NCI-H69 (cell line): ENCODE measurements around the gene FGF2.
A peak's percentile ranks its signal among the peaks of the same experiment; 100 is the strongest.
"Not testable (repeated sequence)": the region's sequence is repeated elsewhere in the genome, so short reads cannot be mapped to it uniquely, and the experiment has no call there.

Experiments
- DNase-seq: peaks from one replicate; lab custom pipeline; 2025; lab: John Stamatoyannopoulos, UW

Gene FGF2

DNA sequence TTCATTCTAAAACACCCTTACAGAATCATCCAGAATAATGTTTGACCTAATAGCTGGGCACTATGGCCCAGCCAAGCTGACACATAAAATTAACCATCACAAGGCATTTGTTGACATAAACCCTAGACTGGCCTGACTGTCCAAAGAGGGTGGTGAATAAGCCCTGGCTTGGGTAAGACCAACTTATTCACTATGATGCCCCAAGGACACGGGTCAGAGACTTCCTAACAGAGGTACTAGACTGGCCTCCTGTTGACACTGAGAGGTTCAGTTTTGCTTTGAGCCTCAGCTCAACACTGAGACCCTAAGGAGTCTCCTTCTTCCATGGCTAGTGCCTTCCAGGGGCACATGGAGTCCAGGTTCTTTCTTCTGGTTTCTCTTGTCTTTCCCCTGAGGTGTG lies 21.3 kb downstream of the FGF2 start:
- DNase-seq, result no peak

DNA sequence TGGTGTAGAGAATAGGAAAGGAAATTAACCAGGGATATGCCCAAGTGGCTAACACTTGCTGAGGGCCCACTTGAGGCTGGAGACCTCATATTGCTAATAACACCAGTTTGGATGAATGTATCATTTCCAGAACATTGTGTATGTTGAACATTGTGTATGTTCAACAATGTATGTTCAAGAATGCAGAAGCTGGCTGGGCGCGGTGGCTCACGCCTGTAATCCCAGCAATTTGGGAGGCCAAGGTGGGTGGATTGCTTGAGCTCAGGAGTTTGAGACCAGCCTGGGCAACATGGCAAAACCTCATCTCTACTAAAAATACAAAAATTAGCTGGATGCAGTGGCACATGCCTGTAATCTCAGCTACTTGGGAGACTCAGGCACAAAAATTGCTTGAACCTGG lies 23.2 kb downstream of the FGF2 start:
- DNase-seq, result not testable (repeated sequence)

DNA sequence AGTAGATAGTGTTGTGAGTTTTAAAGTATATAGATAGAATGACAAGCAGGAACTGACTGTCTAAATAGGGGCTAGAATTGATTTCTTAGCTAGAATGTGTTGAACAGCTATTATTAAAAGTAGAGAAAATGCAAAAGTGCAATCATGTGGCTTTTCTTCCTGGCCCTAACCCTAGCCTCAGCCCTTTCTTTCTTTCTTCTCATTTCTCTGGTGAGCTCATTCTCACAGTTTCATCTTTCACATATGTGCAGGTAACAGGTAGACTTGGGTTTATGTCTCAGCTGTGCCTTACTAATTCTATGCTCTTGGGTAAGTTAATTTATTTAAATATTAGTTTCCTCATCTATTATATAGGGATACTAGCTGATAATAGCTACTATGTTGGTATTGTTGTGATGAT lies 24.9 kb downstream of the FGF2 start:
- DNase-seq, result no peak

DNA sequence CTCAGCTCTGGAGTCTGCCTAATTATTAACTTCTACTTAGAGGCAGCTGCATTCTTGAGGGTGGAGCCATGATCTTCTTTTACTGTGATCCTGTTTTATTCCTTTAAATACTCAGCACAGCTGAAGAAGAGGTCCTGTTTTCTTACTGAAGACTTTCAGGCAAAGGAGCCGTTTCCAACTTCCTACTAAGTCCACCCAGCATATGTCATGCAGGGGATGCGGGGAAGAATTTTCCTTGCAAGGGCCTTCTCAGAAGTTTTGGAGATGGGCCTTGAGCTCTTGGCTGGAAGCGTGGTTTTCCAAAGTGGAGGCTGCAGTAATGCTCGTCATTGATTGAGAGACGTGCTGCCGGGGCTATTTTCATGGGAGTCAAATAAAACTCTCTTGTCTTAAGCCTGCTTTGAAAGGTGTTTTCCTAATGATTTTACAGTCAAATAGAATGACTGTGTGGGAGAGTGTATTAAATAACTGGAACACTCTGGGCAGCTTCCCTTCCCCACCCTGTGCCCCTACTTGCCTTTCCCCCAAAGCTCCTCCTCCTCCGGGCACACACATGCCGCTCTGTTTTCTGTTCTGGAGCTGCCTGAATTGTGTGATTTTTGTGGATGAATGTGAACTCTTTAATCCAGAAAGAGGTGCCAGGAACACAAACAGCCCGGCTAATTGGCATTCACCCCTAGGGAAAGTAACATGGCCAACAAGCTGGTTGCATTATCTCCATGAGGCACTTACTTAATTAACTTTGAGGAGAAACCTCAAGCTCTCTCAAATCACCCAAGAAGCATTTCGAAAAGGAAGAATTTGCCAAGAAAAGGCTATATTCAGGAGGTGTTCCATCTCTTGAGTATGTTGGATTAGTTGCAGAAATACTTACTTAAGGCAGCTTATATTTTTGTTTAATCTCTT lies 28.1 kb downstream of the FGF2 start:
- DNase-seq, result no peak

DNA sequence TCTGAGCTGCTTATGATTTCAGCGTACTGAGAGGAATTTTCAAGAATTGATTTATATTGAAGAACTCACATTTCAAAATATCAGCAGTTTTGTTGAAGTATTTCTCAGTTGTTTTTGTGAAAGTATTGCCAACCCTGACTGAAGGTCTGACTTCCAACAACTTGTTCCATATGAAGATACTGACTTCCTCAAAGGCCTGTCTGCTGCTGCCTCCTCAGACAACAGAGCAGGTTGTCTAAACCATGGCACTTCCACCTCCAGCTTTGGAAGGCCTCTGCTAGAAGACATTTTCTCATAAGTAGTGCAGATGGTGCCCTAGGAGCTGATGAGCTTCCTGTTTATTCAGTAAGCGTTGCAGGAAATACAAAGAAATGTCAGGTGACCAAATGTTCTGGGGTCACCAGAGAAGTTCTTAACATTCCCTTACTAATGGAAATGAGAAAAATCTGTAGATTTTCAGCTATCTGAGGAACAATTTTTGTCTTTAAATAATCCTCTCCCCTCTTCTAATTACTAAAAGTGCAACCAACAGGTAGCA lies 28.8 kb downstream of the FGF2 start:
- peak; percentile 36 for DNase-seq

DNA sequence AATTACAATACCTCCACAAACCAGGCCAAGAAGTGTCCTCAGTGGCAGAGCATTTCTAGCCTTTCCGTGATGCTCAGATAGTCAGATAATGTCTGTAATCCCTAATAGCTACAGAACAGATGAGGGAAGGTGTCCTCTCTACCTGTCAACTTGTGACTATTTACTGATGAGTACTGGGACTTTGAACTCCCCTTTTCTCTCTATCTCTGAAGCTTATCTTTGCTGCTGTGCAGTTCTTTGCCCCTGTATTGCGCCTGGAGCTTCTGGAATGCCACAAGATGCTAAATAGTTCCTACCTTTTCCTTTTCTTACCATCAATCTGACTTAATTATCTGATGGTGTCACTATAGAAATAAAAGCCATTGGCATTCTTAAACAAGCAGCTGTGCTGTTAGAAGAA lies 30.5 kb downstream of the FGF2 start:
- DNase-seq, result peak; percentile 12

DNA sequence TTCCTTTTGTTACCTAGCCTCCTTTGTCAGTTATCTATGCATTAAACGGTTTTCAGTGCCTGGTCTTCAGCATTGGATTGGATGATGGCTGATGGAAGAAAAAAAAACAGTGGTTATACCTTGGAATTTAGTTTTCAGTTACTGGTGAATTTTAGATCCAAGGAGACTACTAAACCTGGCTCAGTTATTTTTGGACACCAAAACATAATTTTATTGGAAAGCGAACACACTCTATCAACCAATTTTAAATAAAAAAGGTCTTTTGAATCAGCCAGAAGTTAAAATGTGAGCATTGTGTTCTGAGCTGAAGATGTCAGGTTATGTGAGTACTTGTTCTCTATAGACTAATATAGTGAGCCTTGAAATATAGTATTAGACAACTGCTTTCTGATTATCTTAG lies 32.1 kb downstream of the FGF2 start:
- DNase-seq, result no peak

DNA sequence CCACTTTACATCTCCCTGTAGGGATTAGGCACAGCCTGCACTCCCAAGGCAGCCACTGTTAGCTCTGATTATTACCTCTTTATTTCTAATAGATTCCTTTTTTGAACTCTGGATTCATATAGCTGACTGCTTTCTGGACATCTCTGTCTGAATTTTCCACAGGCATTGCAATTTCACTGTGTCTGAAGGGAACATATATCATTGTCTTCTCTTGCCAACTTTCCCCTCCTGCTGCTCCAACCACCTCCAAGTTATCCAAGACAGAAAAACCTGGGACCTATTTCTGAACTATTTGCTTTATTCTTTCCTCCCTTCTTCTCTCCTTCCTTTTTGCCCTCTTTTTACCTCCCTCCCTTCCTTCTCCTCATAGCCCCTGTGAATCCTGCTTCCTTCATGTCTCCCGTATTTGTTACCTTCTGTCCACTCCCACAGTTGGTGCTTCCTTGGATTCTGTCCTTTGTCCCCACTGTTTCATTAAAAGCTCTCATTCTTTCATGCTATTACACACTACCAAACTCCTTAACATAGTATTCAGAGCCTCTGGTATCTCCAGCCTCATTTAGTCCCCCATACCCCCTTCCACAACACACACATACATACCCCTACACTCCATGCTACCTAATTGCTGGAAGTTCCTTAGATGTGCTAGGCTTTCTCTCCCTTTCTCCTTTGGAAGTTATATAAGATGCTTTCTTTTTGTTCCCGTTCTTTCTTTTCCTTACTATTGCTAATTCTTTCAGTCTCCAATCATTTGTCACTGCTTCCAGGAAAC lies 34.7 kb downstream of the FGF2 start:
- DNase-seq, result no peak

DNA sequence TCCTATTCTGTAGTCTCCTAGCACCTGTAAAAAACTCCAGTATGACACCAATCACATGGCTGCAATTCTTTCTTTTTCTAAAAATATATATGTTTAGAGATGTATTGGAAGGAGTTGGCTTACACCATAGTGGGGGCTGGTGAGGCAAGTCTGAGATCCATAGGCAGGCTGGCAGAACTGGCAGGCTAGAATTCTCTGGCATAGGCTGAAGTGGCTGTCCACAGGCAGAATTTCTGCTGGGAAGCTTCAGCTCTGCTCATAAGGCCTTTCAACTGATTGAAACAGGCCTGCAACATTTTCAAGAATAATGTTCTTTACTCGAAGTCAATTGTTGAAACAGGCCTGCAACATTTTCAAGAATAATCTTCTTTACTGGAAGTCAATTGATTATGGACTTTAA lies 37.0 kb downstream of the FGF2 start:
- no peak for DNase-seq

DNA sequence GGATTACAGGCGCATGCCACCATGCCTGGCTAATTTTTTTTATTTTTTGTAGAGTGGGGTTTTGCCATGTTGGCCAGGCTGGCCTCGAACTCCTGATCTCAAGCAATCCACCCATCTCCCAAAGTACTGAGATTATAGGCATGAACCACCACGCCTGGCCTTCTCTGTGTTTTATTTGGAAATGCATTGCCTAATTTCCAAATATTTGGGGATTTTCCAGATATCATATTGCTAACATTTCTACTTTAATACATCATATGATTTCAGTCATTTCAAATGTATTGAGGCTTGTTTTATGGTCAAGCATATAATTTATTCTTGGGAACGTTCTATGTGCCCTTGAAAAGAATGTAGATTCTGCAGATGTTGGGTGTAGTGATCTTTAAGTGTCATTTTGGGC lies 38.8 kb downstream of the FGF2 start:
- no peak for DNase-seq

DNA sequence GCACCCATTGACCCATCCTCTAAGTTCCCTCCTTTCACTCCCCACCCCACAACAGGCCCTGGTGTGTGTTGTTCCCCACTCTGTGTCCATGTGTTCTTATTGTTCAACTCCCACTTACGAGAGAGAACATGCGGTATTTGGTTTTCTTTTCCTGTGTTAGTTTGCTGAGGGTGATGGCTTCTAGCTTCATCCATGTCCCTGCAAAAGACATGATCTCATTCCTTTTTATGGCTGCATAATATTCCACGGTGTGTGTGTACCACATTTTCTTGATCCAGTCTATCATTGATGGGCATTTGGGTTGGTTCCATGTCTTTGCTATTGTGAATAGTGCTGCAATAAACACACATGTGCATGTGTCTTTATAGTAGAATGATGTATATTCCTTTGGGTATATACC lies 41.6 kb downstream of the FGF2 start:
- not testable (repeated sequence) for DNase-seq

DNA sequence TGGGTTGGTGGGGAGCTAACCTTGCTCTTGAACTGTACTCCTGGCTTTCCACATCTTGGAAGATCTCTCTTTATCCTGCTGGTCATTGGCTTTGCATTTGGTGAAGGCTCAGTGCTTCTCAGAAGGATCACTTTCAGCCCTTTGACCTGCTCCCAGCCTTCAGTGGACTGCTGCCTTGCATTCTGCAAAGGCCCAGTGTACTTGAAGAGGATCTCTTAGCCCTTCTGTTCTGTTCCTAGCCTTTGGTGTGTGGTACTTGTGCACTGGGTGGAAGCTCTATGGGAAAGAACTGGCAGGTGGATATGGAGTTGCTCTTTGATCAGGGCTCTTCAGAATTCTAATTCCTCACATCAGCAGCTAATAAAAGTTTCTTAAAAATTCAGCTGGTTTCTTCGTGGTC lies 46.5 kb downstream of the FGF2 start:
- DNase-seq, result no peak

DNA sequence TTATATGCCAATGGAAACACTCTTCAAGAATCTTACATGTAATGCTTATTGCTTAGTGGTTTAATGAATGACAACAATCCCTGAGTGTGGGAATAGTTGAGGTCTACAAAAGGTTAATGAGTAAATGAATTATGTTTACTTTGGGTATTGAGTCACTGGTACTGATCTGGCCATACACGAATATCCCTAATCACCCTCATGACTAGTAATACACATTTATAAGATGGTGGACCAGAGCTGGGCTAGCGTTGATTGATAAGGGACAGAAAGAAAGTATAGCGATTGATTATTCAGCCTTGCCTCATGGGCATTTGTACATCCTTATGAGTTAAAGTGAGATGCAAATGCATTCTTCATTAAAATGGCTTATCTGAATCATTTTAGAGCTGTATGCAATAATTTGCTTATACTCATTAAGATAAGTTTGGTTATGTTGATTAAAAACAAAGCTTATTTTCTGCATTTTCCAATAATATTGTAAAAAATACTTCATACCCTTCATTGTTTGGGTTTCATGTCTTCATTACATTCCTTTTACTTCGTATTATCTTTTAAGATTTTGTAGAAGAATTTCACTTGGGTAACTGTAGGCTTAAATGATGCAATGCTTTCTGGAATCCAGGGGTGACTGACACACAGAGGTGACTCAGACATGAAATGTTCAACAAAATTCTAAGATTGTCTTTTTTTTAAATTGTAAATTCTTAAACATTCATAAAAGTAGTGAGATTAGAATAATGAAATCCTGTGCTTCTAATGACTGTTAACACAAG lies 47.4 kb downstream of the FGF2 start:
- DNase-seq, result no peak

DNA sequence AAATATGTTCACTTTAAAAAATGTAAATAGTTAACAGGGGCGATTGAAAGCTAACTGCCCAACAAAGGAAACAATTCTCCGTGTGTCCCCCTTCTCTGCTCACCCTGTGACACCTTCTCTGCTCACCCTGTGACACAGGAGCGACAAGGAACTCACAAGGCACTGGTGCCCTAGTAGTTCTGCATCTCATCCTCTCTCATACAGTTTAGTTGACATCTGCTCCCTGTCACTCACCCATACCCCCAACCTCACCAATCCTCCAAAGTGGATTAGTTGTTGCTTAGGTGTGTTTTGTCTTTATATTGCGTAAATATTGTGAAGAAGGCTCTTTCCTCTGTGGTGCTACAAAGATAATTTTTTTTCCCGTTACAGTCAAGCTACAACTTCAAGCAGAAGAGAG lies 49.3 kb downstream of the FGF2 start:
- DNase-seq, result no peak

DNA sequence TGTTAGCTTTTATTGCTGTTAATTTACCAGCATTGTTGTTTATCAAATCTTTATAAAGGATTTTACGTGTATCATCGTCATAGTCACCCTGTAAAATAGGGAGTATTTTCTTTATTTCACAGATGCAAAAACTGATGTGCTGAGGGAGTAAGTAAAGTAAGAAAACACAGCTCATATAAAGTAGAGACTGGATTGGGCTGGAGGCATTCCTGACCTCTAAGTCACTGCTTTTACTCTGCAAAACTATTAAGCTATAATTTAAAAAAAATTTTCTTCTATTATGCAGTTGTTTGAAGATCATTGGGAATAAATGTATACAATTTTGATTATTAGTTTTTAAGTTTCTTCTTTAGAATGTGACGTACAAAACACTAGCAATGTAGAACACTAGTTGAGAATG lies 49.8 kb downstream of the FGF2 start:
- no peak for DNase-seq

DNA sequence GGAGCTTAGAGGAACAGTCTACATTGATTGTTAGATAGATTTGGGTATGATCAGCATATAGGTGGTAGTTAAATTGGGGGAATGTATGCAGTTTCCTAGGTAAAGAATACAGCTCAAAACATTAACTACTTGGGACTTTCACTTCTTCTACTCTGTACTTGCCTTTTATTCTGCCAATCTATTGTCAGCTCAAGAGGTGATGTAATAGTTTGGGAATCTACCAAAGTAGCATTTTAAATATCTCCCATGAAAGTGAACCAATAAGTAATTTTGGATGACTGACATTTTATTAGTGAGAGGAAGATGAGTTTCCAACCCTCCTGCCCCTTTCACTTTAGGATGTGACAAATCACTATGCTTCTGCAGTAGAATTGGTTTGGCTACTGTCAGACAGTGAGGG lies 52.4 kb downstream of the FGF2 start:
- DNase-seq, result no peak

DNA sequence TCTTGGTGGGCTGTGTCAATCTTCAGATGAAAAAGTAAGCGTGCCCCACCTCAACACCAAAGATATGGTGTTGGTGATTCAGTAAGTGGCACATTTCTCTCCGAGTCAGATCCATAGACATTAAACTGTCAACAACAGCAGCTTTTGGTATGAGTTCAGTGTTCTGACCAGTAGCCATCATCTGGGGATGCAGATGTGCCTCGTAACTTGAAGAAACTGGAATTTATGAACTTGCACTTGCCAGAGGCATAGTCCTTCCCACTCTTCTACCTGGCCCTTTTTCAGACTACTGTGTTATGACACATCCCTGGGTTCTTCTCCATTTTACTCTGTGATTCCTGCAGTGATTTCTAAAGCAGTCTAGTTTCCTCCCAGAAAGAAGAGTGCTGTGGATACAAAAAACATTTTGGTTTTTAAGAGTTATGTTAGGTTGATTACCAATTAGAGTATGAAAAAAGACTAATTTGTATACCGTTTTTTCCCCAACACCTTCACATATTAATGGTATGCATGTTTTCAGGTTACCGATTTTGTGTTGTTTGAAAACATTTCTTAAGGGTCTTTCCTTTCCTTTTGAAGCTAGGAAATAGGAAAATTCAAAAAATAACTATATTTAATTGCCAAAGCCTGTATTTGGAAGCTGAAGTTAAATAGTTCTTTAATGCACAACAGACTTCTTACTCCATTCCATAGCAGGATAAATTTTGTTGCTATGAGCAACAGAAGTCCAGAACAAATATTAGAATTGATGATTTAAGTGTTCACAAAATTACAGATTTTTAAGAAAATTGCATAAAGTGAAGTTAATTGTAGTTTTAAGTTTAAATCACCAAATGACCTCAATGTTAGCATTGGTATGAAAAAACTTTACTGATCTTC lies 56.5 kb downstream of the FGF2 start:
- no peak for DNase-seq

DNA sequence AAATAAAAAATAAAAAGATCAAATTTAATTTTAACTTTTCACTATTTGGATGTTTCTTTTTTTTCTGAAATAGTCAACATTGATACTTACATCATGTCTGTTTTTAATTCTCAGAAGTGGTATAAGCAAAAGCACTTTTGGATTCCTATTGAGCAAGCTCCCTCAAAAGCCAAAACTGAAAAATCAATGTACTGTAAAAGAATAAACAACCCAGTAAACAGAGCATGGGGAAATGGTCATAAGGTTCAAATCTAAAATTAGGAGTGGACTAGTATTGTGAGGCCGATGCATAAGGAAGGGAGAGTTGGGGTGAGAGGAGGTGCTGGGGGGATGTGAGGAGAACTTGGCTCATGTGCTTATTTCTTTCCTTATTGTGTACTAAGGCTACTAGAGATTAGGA lies 57.9 kb downstream of the FGF2 start:
- no peak for DNase-seq

DNA sequence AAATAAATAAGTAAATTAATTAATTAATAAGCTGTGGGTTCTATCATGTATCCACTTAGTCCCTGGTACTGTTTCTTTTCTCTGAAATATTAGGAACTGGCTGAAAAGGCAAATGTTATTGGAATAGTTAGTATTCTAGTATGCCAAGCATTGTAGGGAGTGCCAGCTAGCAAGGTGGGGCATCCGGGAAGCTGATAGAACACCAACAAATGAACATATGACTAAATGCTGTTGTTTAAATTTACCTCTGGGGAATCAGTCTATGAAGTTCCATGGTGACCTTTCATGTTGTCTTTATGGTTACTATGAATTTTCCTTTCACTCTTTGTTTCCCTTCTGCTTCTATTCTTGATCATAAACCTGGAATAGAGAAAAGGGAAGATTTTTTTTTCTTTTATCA lies 63.1 kb downstream of the FGF2 start:
- DNase-seq, result no peak

DNA sequence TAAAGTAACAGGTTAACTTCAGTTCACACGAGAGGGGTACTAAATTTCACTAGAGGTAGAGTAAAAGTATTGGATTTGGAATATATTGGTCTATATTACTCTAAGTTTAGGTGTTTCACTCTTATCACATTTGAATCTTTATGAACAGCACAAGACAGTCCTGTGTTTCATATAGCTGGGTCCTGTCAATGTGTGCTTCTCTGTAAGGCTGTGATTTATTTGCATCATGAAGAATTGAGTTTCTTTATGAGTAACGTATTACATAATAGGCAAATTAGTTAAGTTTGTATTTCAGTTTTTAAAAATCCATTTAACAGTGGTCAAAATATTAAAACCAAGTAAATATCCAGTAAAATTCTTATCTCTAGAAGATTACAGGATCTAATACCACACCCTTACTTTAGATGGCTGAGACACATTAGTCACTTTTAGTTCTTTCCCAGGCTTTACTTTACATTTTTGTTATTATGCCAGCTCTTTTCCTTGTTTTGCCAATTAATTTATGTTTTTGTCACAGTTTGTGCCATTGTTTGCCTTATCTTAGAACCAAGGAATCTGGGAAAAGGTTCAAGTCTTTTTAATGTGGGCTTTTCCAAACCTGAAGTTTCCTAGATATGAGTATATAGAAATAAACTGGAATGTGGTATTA lies 63.6 kb downstream of the FGF2 start:
- no peak for DNase-seq

DNA sequence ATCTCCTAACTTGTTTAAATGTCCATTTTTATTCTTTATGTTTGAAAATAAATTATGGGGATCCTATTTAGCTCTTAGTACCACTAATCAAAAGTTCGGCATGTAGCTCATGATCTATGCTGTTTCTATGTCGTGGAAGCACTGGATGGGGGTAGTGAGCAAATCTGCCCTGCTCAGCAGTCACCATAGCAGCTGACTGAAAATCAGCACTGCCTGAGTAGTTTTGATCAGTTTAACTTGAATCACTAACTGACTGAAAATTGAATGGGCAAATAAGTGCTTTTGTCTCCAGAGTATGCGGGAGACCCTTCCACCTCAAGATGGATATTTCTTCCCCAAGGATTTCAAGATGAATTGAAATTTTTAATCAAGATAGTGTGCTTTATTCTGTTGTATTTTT lies 68.2 kb downstream of the FGF2 start:
- no peak for DNase-seq
